SK-N-SH treated with all-trans-retinoic acid at 6 μM for 48 hours (cell line): ENCODE measurements around the gene HAPLN2.

Experiments used
- ATAC-seq: fragments of 200-7000 bp; cut with Tn5 transposase; 3 replicates; pipeline ENCODE4 v1.9.1; 2020; ENCODE audit warnings: mild to moderate bottlenecking, moderate library complexity
- ARNTL ChIP-seq: fragments of 450-650 bp; formaldehyde crosslinking; IDR thresholded peaks from 2 replicates; pipeline ENCODE4 v1.5.0; 2020; ENCODE audit warnings: low read depth, mild to moderate bottlenecking, moderate library complexity, borderline replicate concordance
- BACH2 ChIP-seq: fragments of 250-450 bp; sonication (Bioruptor Pico); IDR thresholded peaks from 2 replicates; pipeline ENCODE4 v1.9.0; 2021; ENCODE audit warnings: mild to moderate bottlenecking, borderline replicate concordance
- CSDC2 ChIP-seq: fragments of 250-450 bp; sonication (Bioruptor Pico); IDR thresholded peaks from 2 replicates; pipeline ENCODE4 v1.5.0; 2020; ENCODE audit warnings: mild to moderate bottlenecking, moderate library complexity
- ESRRG ChIP-seq: fragments of 250-450 bp; sonication (Bioruptor Pico); IDR thresholded peaks from 2 replicates; pipeline ENCODE4 v1.6.1; 2021; ENCODE audit warnings: mild to moderate bottlenecking
- GLIS3 ChIP-seq: fragments of 250-450 bp; sonication (Bioruptor Pico); IDR thresholded peaks from 2 replicates; pipeline ENCODE4 v1.5.0; 2020; ENCODE audit warnings: mild to moderate bottlenecking, moderate library complexity
- ISL1 ChIP-seq: fragments of 250-450 bp; sonication (Bioruptor Pico); IDR thresholded peaks from 2 replicates; pipeline ENCODE4 v2.1.2; 2022; ENCODE audit warnings: mild to moderate bottlenecking, moderate library complexity
- OSR1 ChIP-seq: fragments of 250-450 bp; sonication (Bioruptor Pico); IDR thresholded peaks from 2 replicates; pipeline ENCODE4 v1.8.0; 2022; ENCODE audit warnings: moderate library complexity, mild to moderate bottlenecking, inconsistent platforms
- PATZ1 ChIP-seq: fragments of 250-450 bp; sonication (Bioruptor Pico); IDR thresholded peaks from 2 replicates; pipeline ENCODE4 v1.8.0; 2020; ENCODE audit warnings: mild to moderate bottlenecking, moderate library complexity, borderline replicate concordance
- POU6F1 ChIP-seq: fragments of 250-450 bp; sonication (Bioruptor Pico); IDR thresholded peaks from 2 replicates; pipeline ENCODE4 v1.8.0; 2021; ENCODE audit warnings: low read depth, mild to moderate bottlenecking, moderate library complexity, borderline replicate concordance
- PPARA ChIP-seq: fragments of 250-450 bp; sonication (Bioruptor Pico); IDR thresholded peaks from 2 replicates; pipeline ENCODE4 v1.5.0; 2020; ENCODE audit warnings: mild to moderate bottlenecking, borderline replicate concordance
- RARB ChIP-seq: fragments of 250-450 bp; sonication (Bioruptor Pico); IDR thresholded peaks from 2 replicates; pipeline ENCODE4 v1.8.0; 2021; ENCODE audit warnings: mild to moderate bottlenecking, moderate library complexity
- SNAI2 ChIP-seq: fragments of 250-450 bp; sonication (Bioruptor Pico); IDR thresholded peaks from 2 replicates; pipeline ENCODE4 v1.5.0; 2020; ENCODE audit warnings: mild to moderate bottlenecking, moderate library complexity
- TCF4 ChIP-seq: fragments of 250-450 bp; sonication (Bioruptor Pico); IDR thresholded peaks from 2 replicates; pipeline ENCODE4 v1.8.0; 2021; ENCODE audit warnings: mild to moderate bottlenecking, moderate library complexity, borderline replicate concordance
- TOX ChIP-seq: fragments of 250-450 bp; sonication (Bioruptor Pico); IDR thresholded peaks from 2 replicates; pipeline ENCODE4 v1.8.0; 2021; ENCODE audit warnings: mild to moderate bottlenecking, moderate library complexity, borderline replicate concordance
- ZC3H10 ChIP-seq: fragments of 250-450 bp; sonication (Bioruptor Pico); IDR thresholded peaks from 2 replicates; pipeline ENCODE4 v1.5.1; 2021; ENCODE audit warnings: mild to moderate bottlenecking, moderate library complexity
- ZFP3 ChIP-seq: fragments of 250-450 bp; sonication (Bioruptor Pico); IDR thresholded peaks from 2 replicates; pipeline ENCODE4 v1.5.0; 2020; ENCODE audit warnings: mild to moderate bottlenecking, moderate library complexity
- ZFP30 ChIP-seq: fragments of 450-650 bp; formaldehyde crosslinking; IDR thresholded peaks from 2 replicates; pipeline ENCODE4 v1.5.0; 2022; ENCODE audit warnings: mild to moderate bottlenecking, moderate library complexity
- ZNF565 ChIP-seq: fragments of 450-650 bp; formaldehyde crosslinking; conservative IDR thresholded peaks from 2 replicates; pipeline ENCODE4 v1.5.0; 2020; ENCODE audit warnings: low read depth, mild to moderate bottlenecking, moderate library complexity
- ZNF70 ChIP-seq: fragments of 450-650 bp; formaldehyde crosslinking; IDR thresholded peaks from 2 replicates; pipeline ENCODE4 v1.5.0; 2020; ENCODE audit warnings: mild to moderate bottlenecking, moderate library complexity
- ZNF8 ChIP-seq: fragments of 450-650 bp; formaldehyde crosslinking; IDR thresholded peaks from 2 replicates; pipeline ENCODE4 v1.5.0; 2020; ENCODE audit warnings: mild to moderate bottlenecking, moderate library complexity
- TF ChIP-seq, protein P1 (sequence below): fragments of 250-450 bp; sonication (Bioruptor Pico); IDR thresholded peaks from 2 replicates; pipeline ENCODE4 v1.5.1; 2021; ENCODE audit warnings: mild to moderate bottlenecking, moderate library complexity
- TF ChIP-seq, protein P2 (sequence below): fragments of 250-450 bp; sonication (Bioruptor Pico); IDR thresholded peaks from 2 replicates; pipeline ENCODE4 v1.5.0; 2020; ENCODE audit warnings: mild to moderate bottlenecking, moderate library complexity
- TF ChIP-seq, protein P3 (sequence below): fragments of 250-450 bp; sonication (Bioruptor Pico); IDR thresholded peaks from 2 replicates; pipeline ENCODE4 v1.5.1; 2020; ENCODE audit warnings: low read depth, mild to moderate bottlenecking, moderate library complexity

Gene HAPLN2

GRCh38 chr1:156659988-156660751, 41.0 kb downstream of the HAPLN2 start:
- TF ChIP-seq ZNF565 (CRISPR knock-in tag) (no peak), ZNF70 (CRISPR knock-in tag) (no peak), ZNF8 (no peak), CSDC2 (CRISPR knock-in tag) (no peak), ZFP30 (CRISPR knock-in tag) (no peak), ISL1 (CRISPR knock-in tag) (no peak), GLIS3 (CRISPR knock-in tag) (0 out of 2 replicates have a peak, but pooled peaks have one; percentile 7), PATZ1 (CRISPR knock-in tag) (peak; percentile 96), BACH2 (CRISPR knock-in tag) (no peak), RARB (CRISPR knock-in tag) (no peak), TCF4 (CRISPR knock-in tag) (peak; percentile 19; the same call in 1 of the 2 replicates), TOX (CRISPR knock-in tag) (no peak), OSR1 (no peak), ARNTL (no peak), ZC3H10 (CRISPR knock-in tag) (no peak), SNAI2 (no peak), ZFP3 (CRISPR knock-in tag) (peak; percentile 42; the same call in 1 of the 2 replicates), POU6F1 (0 out of 2 replicates have a peak, but pooled peaks have one; percentile 35), ESRRG (no peak), PPARA (CRISPR knock-in tag) (no peak)
- TF ChIP-seq, protein P1, sequence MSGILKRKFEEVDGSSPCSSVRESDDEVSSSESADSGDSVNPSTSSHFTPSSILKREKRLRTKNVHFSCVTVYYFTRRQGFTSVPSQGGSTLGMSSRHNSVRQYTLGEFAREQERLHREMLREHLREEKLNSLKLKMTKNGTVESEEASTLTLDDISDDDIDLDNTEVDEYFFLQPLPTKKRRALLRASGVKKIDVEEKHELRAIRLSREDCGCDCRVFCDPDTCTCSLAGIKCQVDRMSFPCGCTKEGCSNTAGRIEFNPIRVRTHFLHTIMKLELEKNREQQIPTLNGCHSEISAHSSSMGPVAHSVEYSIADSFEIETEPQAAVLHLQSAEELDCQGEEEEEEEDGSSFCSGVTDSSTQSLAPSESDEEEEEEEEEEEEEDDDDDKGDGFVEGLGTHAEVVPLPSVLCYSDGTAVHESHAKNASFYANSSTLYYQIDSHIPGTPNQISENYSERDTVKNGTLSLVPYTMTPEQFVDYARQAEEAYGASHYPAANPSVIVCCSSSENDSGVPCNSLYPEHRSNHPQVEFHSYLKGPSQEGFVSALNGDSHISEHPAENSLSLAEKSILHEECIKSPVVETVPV (CRISPR knock-in tag): no peak
- TF ChIP-seq, protein P2, sequence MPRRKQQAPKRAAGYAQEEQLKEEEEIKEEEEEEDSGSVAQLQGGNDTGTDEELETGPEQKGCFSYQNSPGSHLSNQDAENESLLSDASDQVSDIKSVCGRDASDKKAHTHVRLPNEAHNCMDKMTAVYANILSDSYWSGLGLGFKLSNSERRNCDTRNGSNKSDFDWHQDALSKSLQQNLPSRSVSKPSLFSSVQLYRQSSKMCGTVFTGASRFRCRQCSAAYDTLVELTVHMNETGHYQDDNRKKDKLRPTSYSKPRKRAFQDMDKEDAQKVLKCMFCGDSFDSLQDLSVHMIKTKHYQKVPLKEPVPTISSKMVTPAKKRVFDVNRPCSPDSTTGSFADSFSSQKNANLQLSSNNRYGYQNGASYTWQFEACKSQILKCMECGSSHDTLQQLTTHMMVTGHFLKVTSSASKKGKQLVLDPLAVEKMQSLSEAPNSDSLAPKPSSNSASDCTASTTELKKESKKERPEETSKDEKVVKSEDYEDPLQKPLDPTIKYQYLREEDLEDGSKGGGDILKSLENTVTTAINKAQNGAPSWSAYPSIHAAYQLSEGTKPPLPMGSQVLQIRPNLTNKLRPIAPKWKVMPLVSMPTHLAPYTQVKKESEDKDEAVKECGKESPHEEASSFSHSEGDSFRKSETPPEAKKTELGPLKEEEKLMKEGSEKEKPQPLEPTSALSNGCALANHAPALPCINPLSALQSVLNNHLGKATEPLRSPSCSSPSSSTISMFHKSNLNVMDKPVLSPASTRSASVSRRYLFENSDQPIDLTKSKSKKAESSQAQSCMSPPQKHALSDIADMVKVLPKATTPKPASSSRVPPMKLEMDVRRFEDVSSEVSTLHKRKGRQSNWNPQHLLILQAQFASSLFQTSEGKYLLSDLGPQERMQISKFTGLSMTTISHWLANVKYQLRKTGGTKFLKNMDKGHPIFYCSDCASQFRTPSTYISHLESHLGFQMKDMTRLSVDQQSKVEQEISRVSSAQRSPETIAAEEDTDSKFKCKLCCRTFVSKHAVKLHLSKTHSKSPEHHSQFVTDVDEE: 0 out of 2 replicates have a peak, but pooled peaks have one; percentile 13
- TF ChIP-seq, protein P3, sequence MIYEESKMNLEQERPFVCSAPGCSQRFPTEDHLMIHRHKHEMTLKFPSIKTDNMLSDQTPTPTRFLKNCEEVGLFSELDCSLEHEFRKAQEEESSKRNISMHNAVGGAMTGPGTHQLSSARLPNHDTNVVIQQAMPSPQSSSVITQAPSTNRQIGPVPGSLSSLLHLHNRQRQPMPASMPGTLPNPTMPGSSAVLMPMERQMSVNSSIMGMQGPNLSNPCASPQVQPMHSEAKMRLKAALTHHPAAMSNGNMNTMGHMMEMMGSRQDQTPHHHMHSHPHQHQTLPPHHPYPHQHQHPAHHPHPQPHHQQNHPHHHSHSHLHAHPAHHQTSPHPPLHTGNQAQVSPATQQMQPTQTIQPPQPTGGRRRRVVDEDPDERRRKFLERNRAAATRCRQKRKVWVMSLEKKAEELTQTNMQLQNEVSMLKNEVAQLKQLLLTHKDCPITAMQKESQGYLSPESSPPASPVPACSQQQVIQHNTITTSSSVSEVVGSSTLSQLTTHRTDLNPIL: peak; percentile 27; the same call in 1 of the 2 replicates
- TF ChIP-seq, all 23 proteins: peak for 7
- ATAC-seq: peak; percentile 79

DNA sequence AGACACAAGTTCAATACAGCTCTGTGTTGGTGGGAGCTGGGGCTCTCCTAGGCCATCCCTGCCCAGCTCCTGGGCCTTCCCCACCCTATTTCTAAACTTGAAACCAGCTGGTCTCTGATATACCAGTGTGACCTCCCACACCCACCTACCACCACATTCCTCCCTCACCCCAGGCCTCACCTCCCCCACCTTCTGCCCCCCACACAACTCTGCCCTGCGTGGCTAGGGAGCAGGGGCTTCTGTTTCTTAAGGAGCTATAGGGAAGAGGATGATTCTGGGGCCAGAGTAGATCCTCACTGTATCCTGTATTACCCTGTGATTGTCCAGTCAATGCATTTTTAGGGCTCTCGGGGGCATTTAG, 41.5 kb downstream of the HAPLN2 start:
- TF ChIP-seq ISL1 (CRISPR knock-in tag): no peak
- TF ChIP-seq OSR1: peak; percentile 77; the same call in 1 of the 2 replicates
- peak; percentile 23; the same call in 2 of the 3 replicates for ATAC-seq
